Parathyroid adenoma (tissue), 2 donors: ENCODE results near the gene CRB1.

Source experiments
- H2AFZ ChIP-seq: fragments of 300-600 bp; sonication (generic); one replicate; pipeline ENCODE4 v1.7.0; 2017; ENCODE audit warnings: antibody characterized with exemption, mild to moderate bottlenecking
- H3K27ac ChIP-seq: fragments of 300-600 bp; sonication (generic); one replicate; pipeline ENCODE4 v1.7.0; 2017
- H3K27me3 ChIP-seq: fragments of 300-600 bp; sonication (generic); one replicate; pipeline ENCODE4 v1.7.0; 2017; ENCODE audit warnings: low read length; ENCODE audit not compliant: control insufficient read depth, insufficient read depth
- H3K36me3 ChIP-seq: fragments of 300-600 bp; sonication (generic); one replicate; pipeline ENCODE4 v1.7.0; 2017; ENCODE audit warnings: low read length; ENCODE audit not compliant: control insufficient read depth, insufficient read depth
- H3K4me1 ChIP-seq: fragments of 300-600 bp; sonication (generic); one replicate; pipeline ENCODE4 v1.7.0; 2017; ENCODE audit warnings: control low read depth
- H3K4me2 ChIP-seq: fragments of 300-600 bp; sonication (generic); one replicate; pipeline ENCODE4 v1.7.0; 2017; ENCODE audit warnings: low read length
- H3K4me3 ChIP-seq: fragments of 300-600 bp; sonication (generic); one replicate; pipeline ENCODE4 v1.7.0; 2017; ENCODE audit warnings: low read depth, low read length
- H3K79me2 ChIP-seq: fragments of 300-600 bp; sonication (generic); one replicate; pipeline ENCODE4 v1.7.0; 2017; ENCODE audit warnings: control low read depth
- H3K9ac ChIP-seq: fragments of 300-600 bp; sonication (generic); one replicate; pipeline ENCODE4 v1.7.0; 2017; ENCODE audit warnings: mild to moderate bottlenecking
- H3K9me3 ChIP-seq: fragments of 300-600 bp; sonication (generic); one replicate; pipeline ENCODE4 v1.7.0; 2017; ENCODE audit warnings: low read length; ENCODE audit not compliant: control insufficient read depth
- CTCF ChIP-seq: fragments of 300-600 bp; sonication (generic); IDR thresholded peaks from one replicate; pipeline ENCODE4 v1.7.0; 2017; ENCODE audit warnings: antibody characterized with exemption, mild to moderate bottlenecking
- donor health status: primary hyperparathyroidism.

CRB1 gene

GRCh38 chr1:197304638-197305200 lies 36.7 kb downstream of the CRB1 start:
- TF ChIP-seq CTCF = no peak
- no peaks in the 10 kb centered on the region for H3K4me1 ChIP-seq
- no peak overlapping the region for H3K4me3 ChIP-seq
- H3K79me2 ChIP-seq = no peaks in the 10 kb centered on the region
- H3K36me3 ChIP-seq = no peaks in the 10 kb centered on the region
- H3K9ac ChIP-seq = no peak overlapping the region
- H3K9me3 ChIP-seq = no peaks in the 10 kb centered on the region
- H2AFZ ChIP-seq = no peak overlapping the region
- H3K27me3 ChIP-seq = no peaks in the 10 kb centered on the region
- H3K4me2 ChIP-seq = no peak overlapping the region
- no peak overlapping the region for H3K27ac ChIP-seq

GRCh38 chr1:197305925-197306324 lies 37.9 kb downstream of the CRB1 start:
- H3K9ac ChIP-seq = no peak overlapping the region
- H3K4me2 ChIP-seq = no peak overlapping the region
- H3K9me3 ChIP-seq = no peaks in the 10 kb centered on the region
- no peaks in the 10 kb centered on the region for H3K27me3 ChIP-seq
- no peak overlapping the region for H2AFZ ChIP-seq
- no peaks in the 10 kb centered on the region for H3K36me3 ChIP-seq
- H3K4me1 ChIP-seq = no peaks in the 10 kb centered on the region
- H3K27ac ChIP-seq = no peak overlapping the region
- H3K4me3 ChIP-seq = no peak overlapping the region
- no peaks in the 10 kb centered on the region for H3K79me2 ChIP-seq
- no peak for TF ChIP-seq CTCF

GRCh38 chr1:197306381-197307062 lies 38.5 kb downstream of the CRB1 start:
- Histone ChIP-seq H3K36me3 (no peaks in the 10 kb centered on the region), H3K27ac (no peak overlapping the region), H3K4me1 (no peaks in the 10 kb centered on the region), H3K4me2 (no peak overlapping the region), H2AFZ (no peak overlapping the region), H3K27me3 (no peaks in the 10 kb centered on the region), H3K79me2 (no peaks in the 10 kb centered on the region), H3K9ac (no peak overlapping the region), H3K4me3 (no peak overlapping the region), H3K9me3 (no peaks in the 10 kb centered on the region)
- TF ChIP-seq CTCF = no peak

GRCh38 chr1:197307136-197307535 lies 39.1 kb downstream of the CRB1 start:
- Histone ChIP-seq H3K9ac (no peak overlapping the region), H3K79me2 (no peaks in the 10 kb centered on the region), H3K4me3 (no peak overlapping the region), H3K4me2 (no peak overlapping the region), H2AFZ (no peak overlapping the region), H3K4me1 (no peaks in the 10 kb centered on the region), H3K9me3 (no peaks in the 10 kb centered on the region), H3K36me3 (no peaks in the 10 kb centered on the region), H3K27ac (no peak overlapping the region), H3K27me3 (no peaks in the 10 kb centered on the region)
- TF ChIP-seq CTCF = no peak

GRCh38 chr1:197307551-197307950 lies 39.5 kb downstream of the CRB1 start:
- H3K9ac ChIP-seq = no peak overlapping the region
- H2AFZ ChIP-seq = no peak overlapping the region
- H3K4me2 ChIP-seq = no peak overlapping the region
- no peak overlapping the region for H3K4me3 ChIP-seq
- no peaks in the 10 kb centered on the region for H3K9me3 ChIP-seq
- no peaks in the 10 kb centered on the region for H3K36me3 ChIP-seq
- no peaks in the 10 kb centered on the region for H3K4me1 ChIP-seq
- H3K27me3 ChIP-seq = no peaks in the 10 kb centered on the region
- H3K27ac ChIP-seq = no peak overlapping the region
- no peaks in the 10 kb centered on the region for H3K79me2 ChIP-seq
- TF ChIP-seq CTCF = no peak
